ENCODE measurements around the gene ACSF3. TPM values are rescaled to one million over a fixed set of nuclear protein-coding genes. Genes with fewer than 3 reads are reported as not detected.

ACSF3 gene
- total RNA-seq, 1 experiment from 2014 or later = 74.5 TPM

GRCh38 chr16:89121691-89122321 is 28.2 kb downstream of the ACSF3 start (continued):
- no peak for TF ChIP-seq ZBTB33 (IDR thresholded peaks at IDR 0.05; ENCODE audit: extremely low read depth, insufficient replicate concordance, low read length)
- no peak for TF ChIP-seq ELF1 (IDR thresholded peaks at IDR 0.05; ENCODE audit: borderline replicate concordance, low read depth)
- no peak for TF ChIP-seq TCF7L2 (IDR thresholded peaks at IDR 0.05; ENCODE audit: borderline replicate concordance, extremely low read depth, insufficient read depth, insufficient read length)
- no peak for TF ChIP-seq JUND (IDR thresholded peaks at IDR 0.05)
- no peak for TF ChIP-seq YY1 (IDR thresholded peaks at IDR 0.05; ENCODE audit: extremely low read depth, insufficient replicate concordance, low read depth, low read length)

GRCh38 chr16:89122322-89122851 is 28.7 kb downstream of the ACSF3 start:
- Histone ChIP-seq H3K9me3 (ENCODE audit: control insufficient read depth in 1 of 2, insufficient read depth in 1 of 2, low read depth in 1 of 2, low read length in 2 of 2) (peaks cover 7% of the 10 kb centered on the region in 2 experiments; a peak in 2 of 4 replicates), H3K9ac (ENCODE audit: low read length) (no peak overlapping the region), H3K36me3 (ENCODE audit: control insufficient read depth in 1 of 2, insufficient read depth in 2 of 2, low read length in 2 of 2) (peaks cover 12 to 28% of the 10 kb centered on the region in 2 experiments; a peak in 2 of 4 replicates), H3K9me2 (ENCODE audit: insufficient read depth) (no peaks in the 10 kb centered on the region), H3K4me1 (ENCODE audit: control insufficient read depth in 1 of 2, insufficient read depth in 2 of 2, low read length in 2 of 2) (no peaks in the 10 kb centered on the region), H3K4me2 (ENCODE audit: low read length) (no peak overlapping the region), H3K27me3 (ENCODE audit: insufficient read depth, low read length) (no peaks in the 10 kb centered on the region), H3K79me2 (ENCODE audit: insufficient read depth, low read length) (0 out of 2 replicates have a peak, but pooled peaks cover 7% of the 10 kb centered on the region), H3K4me3 (replicated peaks in 1 of 2; ENCODE audit: low read depth in 1 of 2, low read length in 2 of 2) (no peak overlapping the region), H4K20me1 (ENCODE audit: insufficient read depth) (no peaks in the 10 kb centered on the region), H2AFZ (ENCODE audit: low read depth, low read length, poor library complexity, severe bottlenecking) (no peak overlapping the region), H3K27ac (ENCODE audit: low read depth, low read length) (no peak overlapping the region)
- intact Hi-C loops (cut with micrococcal nuclease) = no loop called here
- POLR2A ChIA-PET = no interaction called here
- BruUV-seq (replicated peaks) = no TSS peak
- DNase-seq (ENCODE audit: low read depth, low spot score) (no peak), ATAC-seq (0 out of 2 replicates have a peak, but pooled peaks have one; percentile 17)
- no peak for TF ChIP-seq EZH2phosphoT487 (IDR thresholded peaks at IDR 0.05; ENCODE audit: borderline replicate concordance)
- TF ChIP-seq ZBTB33 (IDR thresholded peaks at IDR 0.05; ENCODE audit: extremely low read depth, insufficient replicate concordance, low read length) = no peak
- no peak for TF ChIP-seq CEBPB (IDR thresholded peaks at IDR 0.05; ENCODE audit: low read depth)
- TF ChIP-seq ZNF274 (IDR thresholded peaks at IDR 0.05; ENCODE audit: low read depth, low read length) = no peak
- no peak for TF ChIP-seq RAD21 (IDR thresholded peaks at IDR 0.05; ENCODE audit: low read depth)
- no peak for TF ChIP-seq FOSL1 (IDR thresholded peaks at IDR 0.05; ENCODE audit: low read depth)
- CTCF ChIA-PET = no interaction called here
- RAD21 ChIA-PET (ENCODE audit: low non-redundant PET in 1 of 2, low total read pairs in 2 of 2, uncharacterized antibody in 2 of 2, unreplicated experiment in 2 of 2) = no interaction called here
